ENCODE data around the gene ZFP28. TPM values are rescaled to one million over a fixed set of nuclear protein-coding genes. Genes with fewer than 3 reads are reported as not detected.

ZFP28 gene
- total RNA-seq, 4 donors from 2014 or later: 10.3 to 20.2 (median 12.7) TPM

- peaks cover 0 to 81% (median 69%) of the 10 kb centered on the region in 4 donors for H3K9me3 ChIP-seq
- no peak overlapping the region for H3K4me3 ChIP-seq
- peaks cover 29 to 85% (median 59%) of the 10 kb centered on the region in 4 donors for H3K36me3 ChIP-seq
- no peak for DNase-seq (ENCODE audit: extremely low spot score)
- whole genome bisulfite sequencing: 97% methylated on average over 2 of the region's 2 CpGs
- TF ChIP-seq POLR2AphosphoS5 (IDR thresholded peaks at IDR 0.05): no peak
- TF ChIP-seq CTCF (IDR thresholded peaks at IDR 0.05): no peak
- no peak for TF ChIP-seq POLR2A (IDR thresholded peaks at IDR 0.05; ENCODE audit: low read depth)
- no peak for TF ChIP-seq EP300 (IDR thresholded peaks at IDR 0.05)
- intact Hi-C loops (cut with DNase I): no loop called here
- no peak overlapping the region for H3K27ac ChIP-seq (replicated peaks in 1 of 4)
- peaks cover 12 to 23% (median 14%) of the 10 kb centered on the region in 4 donors for H3K4me1 ChIP-seq
- no peaks in the 10 kb centered on the region for H3K27me3 ChIP-seq
Observed at GRCh38 chr19:56543776-56544175, 5.0 kb downstream of the ZFP28 start.

- WGBS: 53% methylated on average over 6 of the region's 6 CpGs
- intact Hi-C loops (cut with DNase I): no loop called here
- DNase-seq (ENCODE audit: extremely low spot score): no peak
- TF ChIP-seq EP300 (IDR thresholded peaks at IDR 0.05) (no peak), POLR2AphosphoS5 (IDR thresholded peaks at IDR 0.05) (no peak), POLR2A (IDR thresholded peaks at IDR 0.05; ENCODE audit: low read depth) (no peak), CTCF (IDR thresholded peaks at IDR 0.05) (no peak)
- H3K4me1 ChIP-seq: no peaks in the 10 kb centered on the region
- no peaks in the 10 kb centered on the region for H3K27me3 ChIP-seq
- no peak overlapping the region for H3K4me3 ChIP-seq
- no peak overlapping the region for H3K27ac ChIP-seq (replicated peaks in 1 of 4)
- H3K9me3 ChIP-seq: peaks cover 10 to 96% (median 92%) of the 10 kb centered on the region in 4 donors
- peaks cover 54 to 95% (median 75%) of the 10 kb centered on the region in 4 donors for H3K36me3 ChIP-seq
Observed at GRCh38 chr19:56547535-56547934, 8.8 kb downstream of the ZFP28 start.

GRCh38 chr19:56554272-56554869 lies 15.6 kb downstream of the ZFP28 start:
- peaks cover 31 to 100% (median 98%) of the 10 kb centered on the region in 4 donors for H3K9me3 ChIP-seq
- no peak for DNase-seq (ENCODE audit: extremely low spot score)
- intact Hi-C loops (cut with DNase I): no loop called here
- H3K4me1 ChIP-seq: no peaks in the 10 kb centered on the region
- no peak for TF ChIP-seq POLR2A (IDR thresholded peaks at IDR 0.05; ENCODE audit: low read depth)
- no peak for TF ChIP-seq POLR2AphosphoS5 (IDR thresholded peaks at IDR 0.05)
- no peak for TF ChIP-seq CTCF (IDR thresholded peaks at IDR 0.05)
- no peak for TF ChIP-seq EP300 (IDR thresholded peaks at IDR 0.05)
- peak overlapping the region in 1 of 4 donors; percentile 9 for H3K4me3 ChIP-seq
- WGBS: 99% methylated on average over 6 of the region's 6 CpGs
- H3K27ac ChIP-seq (replicated peaks in 1 of 4): no peak overlapping the region
- peaks cover 45 to 64% (median 63%) of the 10 kb centered on the region in 4 donors for H3K36me3 ChIP-seq
- no peaks in the 10 kb centered on the region for H3K27me3 ChIP-seq

GRCh38 chr19:56562766-56563165 lies 24.0 kb downstream of the ZFP28 start:
- intact Hi-C loops (cut with DNase I): loop anchor here (10.0 kb wide), 1 partner anchor 168 kb away; the partner anchor contains the start of gene ZNF582
- Histone ChIP-seq H3K27ac (replicated peaks in 1 of 4) (no peak overlapping the region), H3K27me3 (peaks cover 0 to 4% (median 0%) of the 10 kb centered on the region in 4 donors), H3K4me3 (no peak overlapping the region), H3K4me1 (peaks cover under 1 to 10% (median 10%) of the 10 kb centered on the region in 4 donors), H3K9me3 (peaks cover 0 to 88% (median 86%) of the 10 kb centered on the region in 4 donors), H3K36me3 (peaks cover 3 to 22% (median 12%) of the 10 kb centered on the region in 4 donors)
- DNase-seq (ENCODE audit: extremely low spot score): no peak
- no peak for TF ChIP-seq EP300 (IDR thresholded peaks at IDR 0.05)
- TF ChIP-seq POLR2A (IDR thresholded peaks at IDR 0.05; ENCODE audit: low read depth): no peak
- no peak for TF ChIP-seq POLR2AphosphoS5 (IDR thresholded peaks at IDR 0.05)
- no peak for TF ChIP-seq CTCF (IDR thresholded peaks at IDR 0.05)
- WGBS: 100% methylated on average over 2 of the region's 2 CpGs

Measured in esophagus muscularis mucosa (tissue), 4 donors.